ENCODE results near the gene AHNAK2.

AHNAK2 gene

GRCh38 chr14:104898870-104899510 lies 79.2 kb downstream of the AHNAK2 start:
- H3K27me3 ChIP-seq (ENCODE audit: control insufficient read depth, low read length) = peaks cover 6% of the 10 kb centered on the region; the same call in 1 of the 2 replicates
- no peak for TF ChIP-seq EZH2phosphoT487 (IDR thresholded peaks at IDR 0.05; ENCODE audit: borderline replicate concordance, low read length)
- no peak for TF ChIP-seq CTCF (IDR thresholded peaks at IDR 0.05; ENCODE audit: low read depth, low read length, poor library complexity, severe bottlenecking)
- H3K4me3 ChIP-seq (ENCODE audit: low read length) = no peak overlapping the region
- no peaks in the 10 kb centered on the region; the same call in 1 of the 2 replicates for H3K4me1 ChIP-seq (ENCODE audit: control insufficient read depth, low read length)
- no peaks in the 10 kb centered on the region for H3K9me2 ChIP-seq (replicated peaks; ENCODE audit: control insufficient read depth, low read length)
- H4K20me1 ChIP-seq (ENCODE audit: control insufficient read depth, insufficient read depth, low read depth, low read length) = no peaks in the 10 kb centered on the region
- H3K36me3 ChIP-seq (ENCODE audit: control insufficient read depth, low read length) = no peaks in the 10 kb centered on the region
- H3K79me2 ChIP-seq (ENCODE audit: control insufficient read depth, low read length) = no peaks in the 10 kb centered on the region
- peaks cover 5% of the 10 kb centered on the region; the same call in 1 of the 2 replicates for H3F3A ChIP-seq (ENCODE audit: control insufficient read depth, insufficient read depth)
- H3K9me3 ChIP-seq (ENCODE audit: control insufficient read depth, insufficient read depth, low read length) = no peaks in the 10 kb centered on the region
- H3K27ac ChIP-seq (ENCODE audit: low read depth, low read length) = no peak overlapping the region
- no peak overlapping the region for H3K4me2 ChIP-seq (ENCODE audit: low read length)

GRCh38 chr14:104898195-104898558 lies 80.0 kb downstream of the AHNAK2 start:
- Histone ChIP-seq H3K4me3 (ENCODE audit: low read length) (no peak overlapping the region), H3K27ac (ENCODE audit: low read depth, low read length) (no peak overlapping the region), H3K4me2 (ENCODE audit: low read length) (no peak overlapping the region), H4K20me1 (ENCODE audit: control insufficient read depth, insufficient read depth, low read depth, low read length) (no peaks in the 10 kb centered on the region), H3F3A (ENCODE audit: control insufficient read depth, insufficient read depth) (peaks cover 5% of the 10 kb centered on the region; the same call in 1 of the 2 replicates), H3K79me2 (ENCODE audit: control insufficient read depth, low read length) (no peaks in the 10 kb centered on the region), H3K9me2 (replicated peaks; ENCODE audit: control insufficient read depth, low read length) (no peaks in the 10 kb centered on the region), H3K9me3 (ENCODE audit: control insufficient read depth, insufficient read depth, low read length) (no peaks in the 10 kb centered on the region), H3K4me1 (ENCODE audit: control insufficient read depth, low read length) (no peaks in the 10 kb centered on the region; the same call in 1 of the 2 replicates), H3K36me3 (ENCODE audit: control insufficient read depth, low read length) (no peaks in the 10 kb centered on the region), H3K27me3 (ENCODE audit: control insufficient read depth, low read length) (peaks cover 6% of the 10 kb centered on the region; the same call in 1 of the 2 replicates)
- no peak for TF ChIP-seq CTCF (IDR thresholded peaks at IDR 0.05; ENCODE audit: low read depth, low read length, poor library complexity, severe bottlenecking)
- TF ChIP-seq EZH2phosphoT487 (IDR thresholded peaks at IDR 0.05; ENCODE audit: borderline replicate concordance, low read length) = no peak

- no peak overlapping the region for H3K4me2 ChIP-seq (ENCODE audit: low read length)
- no peaks in the 10 kb centered on the region for H3K9me3 ChIP-seq (ENCODE audit: control insufficient read depth, insufficient read depth, low read length)
- peaks cover 5% of the 10 kb centered on the region; the same call in 1 of the 2 replicates for H3F3A ChIP-seq (ENCODE audit: control insufficient read depth, insufficient read depth)
- H3K4me3 ChIP-seq (ENCODE audit: low read length) = no peak overlapping the region
- no peaks in the 10 kb centered on the region for H3K79me2 ChIP-seq (ENCODE audit: control insufficient read depth, low read length)
- H3K4me1 ChIP-seq (ENCODE audit: control insufficient read depth, low read length) = no peaks in the 10 kb centered on the region; the same call in 1 of the 2 replicates
- H3K36me3 ChIP-seq (ENCODE audit: control insufficient read depth, low read length) = no peaks in the 10 kb centered on the region
- H3K27ac ChIP-seq (ENCODE audit: low read depth, low read length) = no peak overlapping the region
- H3K27me3 ChIP-seq (ENCODE audit: control insufficient read depth, low read length) = peaks cover 6% of the 10 kb centered on the region; the same call in 1 of the 2 replicates
- no peaks in the 10 kb centered on the region for H4K20me1 ChIP-seq (ENCODE audit: control insufficient read depth, insufficient read depth, low read depth, low read length)
- H3K9me2 ChIP-seq (replicated peaks; ENCODE audit: control insufficient read depth, low read length) = no peaks in the 10 kb centered on the region
- no peak for TF ChIP-seq EZH2phosphoT487 (IDR thresholded peaks at IDR 0.05; ENCODE audit: borderline replicate concordance, low read length)
- no peak for TF ChIP-seq CTCF (IDR thresholded peaks at IDR 0.05; ENCODE audit: low read depth, low read length, poor library complexity, severe bottlenecking)
Observed at GRCh38 chr14:104897330-104898194, 80.6 kb downstream of the AHNAK2 start.

All from DOHH2 (cell line).